Sigmoid colon (tissue), 4 donors: ENCODE data around the gene ST8SIA1.

Experiments
- CTCF ChIP-seq, 4 experiments: fragments of 450-650 bp in 3 of 4; fragments of 200-600 bp in 1 of 4; IDR thresholded peaks; one replicate each; pipeline ENCODE4 v1.5.1; 2016 to 2019; ENCODE audit warnings: antibody characterized with exemption in 4 of 4, mild to moderate bottlenecking in 3 of 4, moderate library complexity in 2 of 4
- EP300 ChIP-seq, 4 donors: sonication (generic); formaldehyde crosslinking; IDR thresholded peaks; one replicate each; pipeline ENCODE4 v1.6.1; 2017; ENCODE audit warnings: antibody characterized with exemption in 4 of 4
- POLR2A ChIP-seq, 2 donors: fragments of 450-650 bp; IDR thresholded peaks; one replicate each; pipeline ENCODE4 v1.6.1; 2016; ENCODE audit warnings: antibody characterized with exemption in 2 of 2, mild to moderate bottlenecking in 2 of 2, moderate library complexity in 2 of 2
- POLR2AphosphoS5 ChIP-seq, 4 donors: sonication (generic); formaldehyde crosslinking; IDR thresholded peaks; one replicate each; pipeline ENCODE4 v1.6.1; 2017; ENCODE audit warnings: antibody characterized with exemption in 4 of 4

GRCh38 chr12:22252057-22252456 is 82.5 kb downstream of the ST8SIA1 start:
- TF ChIP-seq CTCF (IDR thresholded peaks at IDR 0.05), result no peak
- no peak for TF ChIP-seq POLR2A (IDR thresholded peaks at IDR 0.05)
- no peak for TF ChIP-seq EP300 (IDR thresholded peaks at IDR 0.05)
- TF ChIP-seq POLR2AphosphoS5 (IDR thresholded peaks at IDR 0.05), result no peak
